T-cell (primary cell): ENCODE results near the gene PRR35. TPM values are rescaled to one million over a fixed set of nuclear protein-coding genes. Genes with fewer than 3 reads are reported as not detected.

Source experiments
- ATAC-seq, 4 experiments: fragments of 200-7000 bp in 3 of 4; fragments of 150-1000 bp in 1 of 4; cut with Tn5 transposase; replicated peaks in 1 of 4; 1 replicate in 3 of 4; 2 replicates in 1 of 4; pipeline ENCODE4 v1.10.0; 2021; ENCODE audit warnings: moderate library complexity in 3 of 4, mild to moderate bottlenecking in 2 of 4, moderate number of reproducible peaks in 1 of 4
- CTCF ChIA-PET, 2 donors: fragments of 300-600 bp; sonication (Branson Sonifier 250); formaldehyde crosslinking; loops; one replicate each; lab custom pipeline; 2022; ENCODE audit warnings: antibody characterized with exemption in 2 of 2; lab: Charles Lee
- POLR2A ChIA-PET, 2 donors: fragments of 300-600 bp; sonication (Branson Sonifier 250); formaldehyde crosslinking; loops; one replicate each; lab custom pipeline; 2022; ENCODE audit warnings: antibody characterized with exemption in 2 of 2; lab: Charles Lee
- DNase-seq, 35 experiments: peaks; one replicate each; pipeline versions ENCODE4 v3.0.0 to v3.0.0-alpha.2; 2013 to 2023
- H3K27ac ChIP-seq: one replicate; pipeline ENCODE4 v1.5.1; 2013; ENCODE audit warnings: low read length
- H3K27me3 ChIP-seq, 2 experiments: replicated peaks in 1 of 2; 1 replicate in 1 of 2; 2 replicates in 1 of 2; pipeline versions ENCODE4 v1.6.1 to v1.7.0; 2013; ENCODE audit warnings: low read length in 1 of 2, mixed read lengths in 1 of 2; ENCODE audit not compliant: control insufficient read depth in 2 of 2, insufficient read depth in 2 of 2; ENCODE audit errors: extremely low read depth in 1 of 2
- H3K36me3 ChIP-seq, 2 donors: 1 replicate in 1 of 2; 2 replicates in 1 of 2; pipeline versions ENCODE4 v1.6.1 to v1.7.0; 2013; ENCODE audit warnings: low read length in 1 of 2; ENCODE audit not compliant: control insufficient read depth in 2 of 2, insufficient read depth in 1 of 2; ENCODE audit errors: extremely low read depth in 1 of 2
- H3K4me1 ChIP-seq, 2 experiments: 1 replicate in 1 of 2; 2 replicates in 1 of 2; pipeline versions ENCODE4 v1.6.1 to v1.7.0; 2013; ENCODE audit warnings: low read length in 2 of 2, mixed read lengths in 1 of 2; ENCODE audit not compliant: insufficient read depth in 2 of 2, control insufficient read depth in 1 of 2; ENCODE audit errors: extremely low read depth in 1 of 2
- H3K4me3 ChIP-seq, 2 donors: 1 replicate in 1 of 2; 2 replicates in 1 of 2; pipeline versions ENCODE4 v1.5.1 to v1.7.0; 2013; ENCODE audit warnings: mild to moderate bottlenecking in 2 of 2, low read length in 1 of 2, moderate library complexity in 1 of 2; ENCODE audit not compliant: control insufficient read depth in 1 of 2; ENCODE audit errors: extremely low read depth in 1 of 2
- H3K9me3 ChIP-seq: 2 replicates; pipeline ENCODE4 v1.7.0; 2013
- H3K27ac Mint-ChIP-seq, 2 donors: one replicate each; pipeline ENCODE4 v1.8.0; 2020 to 2021; ENCODE audit warnings: mild to moderate bottlenecking in 2 of 2, mixed read lengths in 2 of 2
- H3K27me3 Mint-ChIP-seq, 2 donors: one replicate each; pipeline ENCODE4 v1.8.0; 2021 to 2022; ENCODE audit warnings: mixed read lengths in 2 of 2
- H3K36me3 Mint-ChIP-seq: one replicate; pipeline ENCODE4 v1.8.0; 2021; ENCODE audit warnings: mixed read lengths
- H3K4me1 Mint-ChIP-seq, 3 donors: one replicate each; pipeline ENCODE4 v1.8.0; 2020 to 2022; ENCODE audit warnings: mixed read lengths in 3 of 3, mild to moderate bottlenecking in 1 of 3
- H3K4me3 Mint-ChIP-seq, 3 donors: one replicate each; pipeline ENCODE4 v1.8.0; 2020 to 2022; ENCODE audit warnings: mild to moderate bottlenecking in 3 of 3, mixed read lengths in 3 of 3, moderate library complexity in 3 of 3
- H3K9me3 Mint-ChIP-seq, 3 donors: one replicate each; pipeline ENCODE4 v1.8.0; 2020 to 2022; ENCODE audit warnings: mixed read lengths in 3 of 3
- WGBS: methylation state at CpG from one replicate; pipeline ENCODE4 v1.1.5; 2013; ENCODE audit warnings: missing lambda C conversion rate; ENCODE audit not compliant: insufficient coverage; 5-methylcytosine and 5-hydroxymethylcytosine counted together
- total RNA-seq, 35 experiments: library from RNA in 6 of 35; stranded (reverse) in 6 of 35; fragments of 120-200 nt in 1 of 35; gene quantifications; one replicate each; pipeline versions ENCODE4 v1.2.1 to v1.2.4 and lab custom pipeline; 2013 to 2026

The PRR35 gene
- total RNA-seq, 5 donors from 2014 or later (not counting 1 experiment from before 2014, with no cell fraction given): not detected

DNA sequence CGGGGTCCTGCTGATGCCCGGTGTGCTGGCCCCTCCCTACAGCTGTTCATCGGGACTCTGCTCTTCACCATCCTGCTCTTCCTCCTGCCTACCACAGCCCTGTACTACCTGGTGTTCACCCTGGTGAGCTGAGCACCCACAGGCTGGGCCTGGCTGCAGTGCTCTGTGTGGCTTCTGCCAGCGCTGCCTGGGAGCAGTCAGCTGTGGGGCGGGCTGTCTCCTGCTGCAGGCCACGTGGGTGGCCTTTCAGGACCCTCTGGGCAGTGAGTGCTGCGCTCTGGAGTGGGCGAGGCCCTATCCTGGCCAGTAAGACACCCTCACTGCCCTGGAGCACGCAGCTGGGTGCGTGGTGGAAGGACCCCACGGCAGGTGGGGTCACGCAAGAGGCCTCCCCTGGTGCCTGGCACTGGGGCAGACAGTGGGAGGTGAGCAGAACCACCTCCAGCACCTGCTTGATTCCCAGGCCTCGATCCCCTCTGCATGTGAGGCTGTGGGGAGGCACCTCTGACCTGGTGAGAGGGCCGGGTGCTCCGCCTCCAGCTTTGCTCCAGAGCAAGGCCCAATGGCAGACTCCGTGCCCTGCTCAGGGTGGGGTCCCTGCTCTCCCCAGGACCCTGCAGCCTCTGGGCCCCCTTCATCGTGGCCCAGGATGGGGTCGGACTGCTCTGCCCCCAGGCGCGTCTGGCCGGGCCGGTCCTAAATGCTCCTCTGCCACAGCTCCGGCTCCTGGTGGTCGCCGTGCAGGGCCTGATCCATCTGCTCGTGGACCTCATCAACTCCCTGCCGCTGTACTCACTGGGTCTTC is 20.1 kb downstream of the PRR35 start:
- Histone ChIP-seq H3K4me3 (no peak overlapping the region), H3K4me1 (peaks cover 0 to 12% of the 10 kb centered on the region in 2 experiments), H3K27me3 (peaks cover 0 to under 1% of the 10 kb centered on the region in 2 experiments), H3K9me3 (no peaks in the 10 kb centered on the region), H3K36me3 (no peaks in the 10 kb centered on the region), H3K27ac (no peak overlapping the region)
- Mint-ChIP-seq H3K4me3 (no peak overlapping the region), H3K9me3 (no peaks in the 10 kb centered on the region), H3K4me1 (peaks cover 0 to 3% (median 0%) of the 10 kb centered on the region in 3 donors), H3K27ac (no peak overlapping the region), H3K36me3 (no peaks in the 10 kb centered on the region), H3K27me3 (no peaks in the 10 kb centered on the region)
- DNase-seq: no peak
- ChIA-PET CTCF (interaction anchor here in 1 of 2 donors (0.6 kb wide), 1 partner anchor 1331 kb away, joined by 7 read pairs; no protein-coding TSS in a partner anchor), POLR2A (no interaction called here)
- WGBS: 92% methylated on average over 27 of the region's 27 CpGs
- no peak for ATAC-seq

GRCh38 chr16:580946-581498 is 20.8 kb downstream of the PRR35 start:
- ATAC-seq (no peak), DNase-seq (no peak)
- H3K36me3 Mint-ChIP-seq: no peaks in the 10 kb centered on the region
- Histone ChIP-seq H3K27me3 (peaks cover 0 to 4% of the 10 kb centered on the region in 2 experiments), H3K4me1 (peaks cover 0 to 14% of the 10 kb centered on the region in 2 experiments), H3K36me3 (no peaks in the 10 kb centered on the region), H3K27ac (no peak overlapping the region), H3K4me3 (no peak overlapping the region), H3K9me3 (no peaks in the 10 kb centered on the region)
- H3K4me3 Mint-ChIP-seq: no peak overlapping the region
- H3K4me1 Mint-ChIP-seq: peaks cover 0 to 5% (median 3%) of the 10 kb centered on the region in 3 donors
- CTCF ChIA-PET: no interaction called here
- no peak overlapping the region for H3K27ac Mint-ChIP-seq
- H3K27me3 Mint-ChIP-seq: no peaks in the 10 kb centered on the region
- POLR2A ChIA-PET: no interaction called here
- H3K9me3 Mint-ChIP-seq: no peaks in the 10 kb centered on the region
- WGBS: 94% methylated on average over 18 of the region's 19 CpGs

- Mint-ChIP-seq H3K27ac (no peak overlapping the region), H3K4me3 (no peak overlapping the region), H3K36me3 (no peaks in the 10 kb centered on the region), H3K27me3 (no peaks in the 10 kb centered on the region), H3K9me3 (no peaks in the 10 kb centered on the region), H3K4me1 (peaks cover under 1 to 5% (median 3%) of the 10 kb centered on the region in 3 donors)
- POLR2A ChIA-PET: no interaction called here
- no peak overlapping the region for H3K27ac ChIP-seq
- peaks cover 0 to 16% of the 10 kb centered on the region in 2 experiments for H3K27me3 ChIP-seq
- CTCF ChIA-PET: no interaction called here
- no peaks in the 10 kb centered on the region for H3K36me3 ChIP-seq
- 80% methylated on average over 9 of the region's 18 CpGs for WGBS
- peaks cover 0 to 22% of the 10 kb centered on the region in 2 experiments for H3K4me1 ChIP-seq
- DNase-seq (no peak), ATAC-seq (no peak)
- H3K9me3 ChIP-seq: no peaks in the 10 kb centered on the region
- no peak overlapping the region for H3K4me3 ChIP-seq
These were observed 22.0 kb downstream of the PRR35 start for GRCh38 chr16:582218-582613.

GRCh38 chr16:582614-583331 is 22.6 kb downstream of the PRR35 start:
- Histone ChIP-seq H3K4me1 (peaks cover 0 to 28% of the 10 kb centered on the region in 2 experiments), H3K4me3 (no peak overlapping the region), H3K36me3 (no peaks in the 10 kb centered on the region), H3K9me3 (no peaks in the 10 kb centered on the region), H3K27me3 (peaks cover 0 to 17% of the 10 kb centered on the region in 2 experiments), H3K27ac (no peak overlapping the region)
- Mint-ChIP-seq H3K4me1 (peaks cover 3 to 7% (median 5%) of the 10 kb centered on the region in 3 donors), H3K27me3 (no peaks in the 10 kb centered on the region), H3K4me3 (no peak overlapping the region), H3K9me3 (no peaks in the 10 kb centered on the region), H3K27ac (no peak overlapping the region), H3K36me3 (no peaks in the 10 kb centered on the region)
- ChIA-PET POLR2A (no interaction called here), CTCF (interaction anchor here in 1 of 2 donors (0.7 kb wide), 1 partner anchor 96 kb away, joined by 4 read pairs; no protein-coding TSS in a partner anchor)
- 91% methylated on average over 16 of the region's 21 CpGs for WGBS
- DNase-seq (no peak), ATAC-seq (no peak)

DNA sequence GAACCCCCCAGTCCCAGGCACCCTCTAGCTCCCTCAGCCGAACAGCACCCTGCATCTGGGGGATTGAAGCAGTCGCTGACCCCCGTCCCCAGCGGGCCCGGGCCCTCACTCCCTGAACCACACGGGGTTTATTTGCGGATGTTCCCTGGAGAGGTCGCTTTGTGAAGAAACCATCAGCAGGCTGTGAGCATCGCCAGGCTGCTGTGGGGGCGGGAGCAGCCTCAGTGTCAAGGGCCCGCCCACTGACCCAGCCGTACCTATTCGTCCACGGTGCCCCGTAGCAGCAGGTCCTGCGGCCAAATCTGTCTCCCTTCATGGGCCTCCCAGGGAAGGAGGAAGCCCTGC is 23.2 kb downstream of the PRR35 start:
- Mint-ChIP-seq H3K27ac (no peak overlapping the region), H3K27me3 (no peaks in the 10 kb centered on the region), H3K9me3 (no peaks in the 10 kb centered on the region), H3K4me1 (peaks cover 7 to 13% (median 10%) of the 10 kb centered on the region in 3 donors), H3K36me3 (no peaks in the 10 kb centered on the region), H3K4me3 (no peak overlapping the region)
- Histone ChIP-seq H3K27ac (no peak overlapping the region), H3K36me3 (no peaks in the 10 kb centered on the region), H3K4me3 (no peak overlapping the region), H3K27me3 (peaks cover 0 to 17% of the 10 kb centered on the region in 2 experiments), H3K9me3 (no peaks in the 10 kb centered on the region), H3K4me1 (peaks cover 5 to 34% of the 10 kb centered on the region in 2 experiments)
- DNase-seq (no peak), ATAC-seq (no peak)
- CTCF ChIA-PET: no interaction called here
- POLR2A ChIA-PET: no interaction called here
- 79% methylated on average over 16 of the region's 16 CpGs for WGBS

DNA sequence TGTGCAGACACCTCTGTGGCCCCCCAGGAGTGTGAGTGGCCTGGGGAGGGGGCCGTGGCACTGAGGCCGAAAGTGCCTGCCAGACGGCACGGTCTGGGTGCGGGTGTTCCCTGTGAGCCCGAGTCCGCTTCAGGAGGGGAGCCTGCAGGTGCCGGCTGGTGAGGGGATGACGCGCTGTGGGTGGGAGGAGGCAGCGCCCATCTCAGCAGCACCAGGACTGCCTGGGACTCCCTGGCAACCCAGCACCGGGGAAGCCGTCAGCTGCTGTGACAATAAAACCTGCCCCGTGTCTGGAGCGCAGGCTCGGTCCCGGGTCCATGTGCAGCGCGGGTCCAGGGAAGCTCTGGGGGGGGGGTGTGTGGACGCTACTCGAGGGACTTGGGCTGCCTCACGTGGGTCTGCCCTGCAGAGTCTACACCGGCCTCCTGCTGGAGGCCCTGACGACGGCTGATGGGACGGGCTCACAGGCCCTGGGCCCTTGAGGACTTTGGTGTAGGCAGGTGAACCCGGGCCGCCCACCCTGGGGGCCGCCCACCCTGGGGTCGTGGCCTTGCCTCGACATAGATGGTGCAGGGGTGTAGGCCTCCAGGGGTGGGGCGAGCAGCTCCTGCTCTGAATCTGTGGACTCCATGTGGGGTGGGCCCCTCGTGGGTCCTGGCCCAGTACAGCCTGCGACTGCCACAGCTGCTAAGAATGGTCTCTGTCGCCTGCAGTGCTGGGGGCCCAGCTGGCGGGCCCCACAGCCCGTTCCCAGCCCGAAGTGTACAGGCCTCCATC is 23.8 kb downstream of the PRR35 start:
- no peak for DNase-seq
- Mint-ChIP-seq H3K9me3 (no peaks in the 10 kb centered on the region), H3K27ac (no peak overlapping the region), H3K4me1 (peaks cover 9 to 14% (median 13%) of the 10 kb centered on the region in 3 donors), H3K27me3 (no peaks in the 10 kb centered on the region), H3K36me3 (no peaks in the 10 kb centered on the region), H3K4me3 (no peak overlapping the region)
- 80% methylated on average over 31 of the region's 38 CpGs for WGBS
- Histone ChIP-seq H3K9me3 (no peaks in the 10 kb centered on the region), H3K27me3 (peaks cover 0 to 19% of the 10 kb centered on the region in 2 experiments), H3K4me1 (peaks cover 5 to 31% of the 10 kb centered on the region in 2 experiments), H3K4me3 (no peak overlapping the region), H3K27ac (no peak overlapping the region), H3K36me3 (no peaks in the 10 kb centered on the region)
- ChIA-PET POLR2A (no interaction called here), CTCF (no interaction called here)
- no peak for ATAC-seq
